ENCODE measurements around the gene CMTM2. TPM values are rescaled to one million over a fixed set of nuclear protein-coding genes. Genes with fewer than 3 reads are reported as not detected.
A peak's percentile ranks its signal among the peaks of the same experiment; 100 is the strongest.

CMTM2 gene
- total and polyA plus RNA-seq, 9 of the 15 experiments (the other 6 are each of a cell fraction or from before 2014, with no cell fraction given), result not detected

GRCh38 chr16:66622863-66623262, 43.6 kb downstream of the CMTM2 start:
- Histone ChIP-seq H3K27me3 (ENCODE audit: control insufficient read depth in 2 of 2, insufficient read depth in 2 of 2, low read length in 2 of 2) (no peaks in the 10 kb centered on the region), H4K20me1 (replicated peaks; ENCODE audit: control insufficient read depth, insufficient read depth, low read length) (no peaks in the 10 kb centered on the region), H3K27ac (ENCODE audit: extremely low read depth, low read depth, low read length) (no peak overlapping the region), H3K4me3 (no peak overlapping the region), H3K36me3 (ENCODE audit: control insufficient read depth, insufficient read depth, low read length) (peaks cover 28% of the 10 kb centered on the region; the same call in 2 of the 3 replicates), H3K4me1 (replicated peaks in 1 of 2; ENCODE audit: control insufficient read depth in 2 of 2, insufficient read depth in 2 of 2, low read length in 2 of 2) (peaks cover 27 to 46% of the 10 kb centered on the region in 2 experiments), H3K9me3 (replicated peaks; ENCODE audit: control insufficient read depth, insufficient read depth, low read depth, low read length) (no peaks in the 10 kb centered on the region), H3K79me2 (ENCODE audit: control insufficient read depth, insufficient read depth, low read length) (no peaks in the 10 kb centered on the region), H3K9me1 (ENCODE audit: control insufficient read depth, insufficient read depth, low read length) (no peaks in the 10 kb centered on the region), H3K4me2 (ENCODE audit: insufficient read depth, low read length) (no peak overlapping the region; the same call in 1 of the 2 replicates), H3K9ac (ENCODE audit: insufficient read depth in 1 of 2, low read depth in 2 of 2, low read length in 2 of 2) (0 out of 4 replicates have a peak overlapping the region, but pooled peaks of 1 of the 2 experiments have one; percentile 32), H2AFZ (ENCODE audit: low read depth, low read length) (no peak overlapping the region)
- 0 out of 3 replicates have a peak, but pooled peaks have one; percentile 7 for ATAC-seq
- intact Hi-C loops (cut with micrococcal nuclease), result no loop called here
- POLR2A ChIA-PET, result no interaction called here
- peak; percentile 85 for FAIRE-seq
- WGBS (ENCODE audit: insufficient coverage, low coverage, missing lambda C conversion rate), result 15% methylated on average over 3 of the region's 3 CpGs
- peak in 1 of 4 experiments; percentile 73 for DNase-seq (ENCODE audit: extremely low read depth in 1 of 4, low spot score in 3 of 4)
- BruUV-seq (replicated peaks), result no TSS peak
- in situ Hi-C loops (cut with MboI), result no loop called here
- CTCF ChIA-PET (ENCODE audit: low intra/inter-chr PET ratio), result no interaction called here
- TF ChIP-seq RAD51 (IDR thresholded peaks at IDR 0.05; ENCODE audit: borderline replicate concordance, low read depth), result peak; percentile 66; the same call in 1 of the 2 replicates
- TF ChIP-seq HDAC3 (IDR thresholded peaks at IDR 0.05; ENCODE audit: borderline replicate concordance, partially characterized antibody), result no peak
- TF ChIP-seq MITF (IDR thresholded peaks at IDR 0.05), result 0 out of 2 replicates have a peak, but pooled peaks have one; percentile 31
- TF ChIP-seq NBN (IDR thresholded peaks at IDR 0.05; ENCODE audit: low read depth), result no peak
- peak in 1 of 3 experiments; percentile 46 for TF ChIP-seq YY1 (IDR thresholded peaks at IDR 0.05; ENCODE audit: borderline replicate concordance in 1 of 3, control insufficient read depth in 1 of 3, extremely low read depth in 1 of 3, insufficient read depth in 3 of 3, insufficient read length in 1 of 3, insufficient replicate concordance in 2 of 3, low read depth in 1 of 3, low read length in 2 of 3)
- no peak for TF ChIP-seq ELK1 (CRISPR knock-in tag; IDR thresholded peaks at IDR 0.05)
- TF ChIP-seq CXXC5 (CRISPR knock-in tag; IDR thresholded peaks at IDR 0.05), result peak; percentile 32; the same call in 1 of the 2 replicates
- peak; percentile 87 for TF ChIP-seq TFE3 (CRISPR knock-in tag; IDR thresholded peaks at IDR 0.05)
- TF ChIP-seq FOXK1 (CRISPR knock-in tag; IDR thresholded peaks at IDR 0.05; ENCODE audit: borderline replicate concordance), result no peak
- peak; percentile 34; the same call in 1 of the 2 replicates for TF ChIP-seq TCF3 (CRISPR knock-in tag; IDR thresholded peaks at IDR 0.05)
- peak; percentile 49; the same call in 1 of the 2 replicates for TF ChIP-seq CBFA2T3 (IDR thresholded peaks at IDR 0.05)
- no peak for TF ChIP-seq PHF20 (IDR thresholded peaks at IDR 0.05; ENCODE audit: partially characterized antibody)
- peak; percentile 36 for TF ChIP-seq CBFA2T2 (conservative IDR thresholded peaks at IDR 0.05)
- TF ChIP-seq DMBX1 (CRISPR knock-in tag; IDR thresholded peaks at IDR 0.05; ENCODE audit: borderline replicate concordance), result peak; percentile 48; the same call in 1 of the 2 replicates
- peak; percentile 14; the same call in 1 of the 2 replicates for TF ChIP-seq JUND (IDR thresholded peaks at IDR 0.05; ENCODE audit: borderline replicate concordance, low read depth, low read length)
- no peak for TF ChIP-seq JUND (tag; IDR thresholded peaks at IDR 0.05; ENCODE audit: borderline replicate concordance, low read depth, low read length)
- TF ChIP-seq SIN3A (IDR thresholded peaks at IDR 0.05; ENCODE audit: borderline replicate concordance in 2 of 2, control insufficient read depth in 1 of 2, low read depth in 2 of 2, low read length in 2 of 2), result 0 out of 4 replicates have a peak, but pooled peaks of 1 of the 2 experiments have one; percentile 18
- no peak for TF ChIP-seq NFE2L1 (tag; IDR thresholded peaks at IDR 0.05; ENCODE audit: borderline replicate concordance, low read depth)

All from K562 (cell line).